HEK293 (cell line): ENCODE results near the gene ZFHX3.

Source experiments
- CTCF ChIA-PET: fragments of 350-600 bp; formaldehyde crosslinking; extraction: SDS; loops from one replicate; lab custom pipeline; 2021; ENCODE audit warnings: antibody characterized with exemption; lab: Yijun Ruan, JAX
- POLR2A ChIA-PET: fragments of 300-600 bp; formaldehyde crosslinking; extraction: SDS; loops from one replicate; lab custom pipeline; 2020; ENCODE audit warnings: antibody characterized with exemption, inconsistent platforms; lab: Yijun Ruan, JAX
- H3K27ac ChIP-seq: fragments of 200-500 bp; sonication (Bioruptor generic); 2 replicates; pipeline ENCODE4 v1.5.1; 2014; ENCODE audit warnings: low read depth, low read length, control low read depth, inconsistent platforms; ENCODE audit errors: extremely low read depth
- H3K36me3 ChIP-seq, 2 experiments: fragments of 200-500 bp in 1 of 2; sonication (Bioruptor generic) in 1 of 2; 1 replicate in 1 of 2; 2 replicates in 1 of 2; pipeline ENCODE4 v1.5.1; 2014 to 2017; ENCODE audit warnings: inconsistent platforms in 2 of 2, low read length in 2 of 2; ENCODE audit not compliant: control insufficient read depth in 2 of 2, insufficient read depth in 1 of 2
- H3K4me1 ChIP-seq: fragments of 200-500 bp; sonication (Bioruptor generic); 2 replicates; pipeline ENCODE4 v1.5.1; 2014; ENCODE audit warnings: mild to moderate bottlenecking, low read length, inconsistent platforms; ENCODE audit not compliant: control insufficient read depth, insufficient read depth
- H3K4me3 ChIP-seq: 2 replicates; pipeline ENCODE4 v1.5.1; 2011; ENCODE audit warnings: low read depth, mild to moderate bottlenecking, control low read depth, low read length, moderate library complexity
- H3K9me3 ChIP-seq: fragments of 200-500 bp; sonication (Bioruptor generic); 2 replicates; pipeline ENCODE4 v1.5.1; 2014; ENCODE audit warnings: low read depth, low read length, inconsistent platforms; ENCODE audit not compliant: control insufficient read depth, insufficient read depth
- ATF2 ChIP-seq: fragments of 450-650 bp; formaldehyde crosslinking; IDR thresholded peaks from 2 replicates; pipeline ENCODE4 v1.5.1; 2016; ENCODE audit warnings: missing biosample characterization, missing genetic modification characterization, low read depth
- BCL11B ChIP-seq: fragments of 450-650 bp; formaldehyde crosslinking; IDR thresholded peaks from 2 replicates; pipeline ENCODE4 v1.5.1; 2016; ENCODE audit warnings: low read depth, missing biosample characterization, missing genetic modification characterization
- PRDM10 ChIP-seq: fragments of 450-650 bp; formaldehyde crosslinking; IDR thresholded peaks from 2 replicates; pipeline ENCODE4 v1.5.1; 2016; ENCODE audit warnings: missing biosample characterization, missing genetic modification characterization
- REPIN1 ChIP-seq: fragments of 450-650 bp; formaldehyde crosslinking; IDR thresholded peaks from 2 replicates; pipeline ENCODE4 v1.5.1; 2017; ENCODE audit warnings: missing biosample characterization, missing genetic modification characterization, low read depth
- ZNF16 ChIP-seq: fragments of 450-650 bp; formaldehyde crosslinking; IDR thresholded peaks from 2 replicates; pipeline ENCODE4 v1.5.1; 2016; ENCODE audit warnings: low read depth, missing biosample characterization, missing genetic modification characterization
- ZNF19 ChIP-seq: fragments of 450-650 bp; formaldehyde crosslinking; IDR thresholded peaks from 2 replicates; pipeline ENCODE4; 2016; ENCODE audit warnings: missing biosample characterization, missing genetic modification characterization, low read depth
- ZNF239 ChIP-seq: fragments of 450-650 bp; formaldehyde crosslinking; IDR thresholded peaks from 2 replicates; pipeline ENCODE4 v1.5.1; 2016; ENCODE audit warnings: missing biosample characterization, missing genetic modification characterization
- ZNF24 ChIP-seq: fragments of 450-650 bp; formaldehyde crosslinking; IDR thresholded peaks from 2 replicates; pipeline ENCODE4 v1.5.1; 2016; ENCODE audit warnings: missing biosample characterization, missing genetic modification characterization
- ZNF248 ChIP-seq: fragments of 450-650 bp; formaldehyde crosslinking; IDR thresholded peaks from 2 replicates; pipeline ENCODE4 v1.5.1; 2017; ENCODE audit warnings: missing biosample characterization, missing genetic modification characterization
- ZNF37A ChIP-seq: fragments of 450-650 bp; IDR thresholded peaks from 2 replicates; pipeline ENCODE4 v1.5.1; 2018; ENCODE audit warnings: missing biosample characterization, missing genetic modification characterization
- ZNF530 ChIP-seq: fragments of 450-650 bp; formaldehyde crosslinking; IDR thresholded peaks from 2 replicates; pipeline ENCODE4 v1.5.1; 2016; ENCODE audit warnings: low read depth, missing biosample characterization, missing genetic modification characterization
- ZNF624 ChIP-seq: fragments of 450-650 bp; formaldehyde crosslinking; IDR thresholded peaks from 2 replicates; pipeline ENCODE4 v1.5.1; 2017; ENCODE audit warnings: missing biosample characterization, missing genetic modification characterization
- ZNF776 ChIP-seq: fragments of 450-650 bp; formaldehyde crosslinking; IDR thresholded peaks from 2 replicates; pipeline ENCODE4 v1.5.0; 2017; ENCODE audit warnings: missing biosample characterization, missing genetic modification characterization, borderline replicate concordance
- TF ChIP-seq, protein P1 (sequence below): fragments of 450-650 bp; formaldehyde crosslinking; IDR thresholded peaks from 2 replicates; pipeline ENCODE4 v1.5.1; 2016; ENCODE audit warnings: missing biosample characterization, missing genetic modification characterization

The ZFHX3 gene

DNA sequence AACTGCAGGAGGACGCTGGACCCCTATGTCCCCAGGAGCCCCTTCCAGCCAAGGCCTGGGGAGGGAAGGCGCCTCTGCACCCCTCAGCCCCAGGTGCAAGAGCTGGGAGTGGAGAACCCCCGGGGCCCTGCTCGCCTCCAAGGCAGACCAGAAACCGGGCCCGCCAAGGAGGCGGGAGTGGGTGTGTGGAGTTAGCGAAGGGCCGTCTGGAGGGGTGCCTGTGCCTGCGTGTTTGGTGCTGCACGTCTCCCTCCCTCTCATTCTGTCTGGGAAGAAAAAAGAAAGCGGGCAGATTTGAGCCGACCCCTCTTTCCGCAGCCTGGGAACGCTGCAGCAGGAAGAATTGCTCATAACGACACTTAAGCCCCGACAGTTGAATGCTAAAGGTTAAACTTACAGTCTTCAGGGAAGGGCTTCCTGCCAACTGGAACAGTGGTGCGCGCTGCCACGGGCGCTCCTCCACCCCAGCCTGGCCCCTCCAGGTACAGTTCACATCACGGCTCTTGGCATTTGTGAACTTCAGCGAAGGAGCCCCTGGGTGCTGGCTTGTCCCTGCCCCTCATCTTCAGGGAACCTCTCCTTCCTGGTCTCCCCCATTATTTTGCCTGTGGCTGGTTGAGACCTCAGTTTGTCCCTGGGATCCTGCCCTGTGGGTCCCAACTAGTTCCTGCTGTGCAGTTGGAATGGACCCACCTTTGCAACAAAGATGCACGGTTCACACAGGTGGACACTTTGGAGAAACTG lies 19.2 kb upstream of the ZFHX3 start:
- ChIA-PET POLR2A (no interaction called here), CTCF (interaction anchor here (0.6 to 1.6 kb wide), 2 partner anchors 129 to 278 kb away, joined by 3 read pairs; no protein-coding TSS in a partner anchor)
- Histone ChIP-seq H3K4me1 (peaks cover 27% of the 10 kb centered on the region), H3K36me3 (no peaks in the 10 kb centered on the region), H3K4me3 (no peak overlapping the region), H3K9me3 (no peaks in the 10 kb centered on the region), H3K27ac (no peak overlapping the region; the same call in 1 of the 2 replicates)
- TF ChIP-seq ZNF624 (tag by site-specific recombination) (no peak), ZNF16 (tag by site-specific recombination) (no peak), BCL11B (tag by site-specific recombination) (no peak), ZNF24 (tag by site-specific recombination) (no peak), REPIN1 (no peak), ATF2 (tag by site-specific recombination) (no peak), ZNF19 (tag by site-specific recombination) (no peak)

DNA sequence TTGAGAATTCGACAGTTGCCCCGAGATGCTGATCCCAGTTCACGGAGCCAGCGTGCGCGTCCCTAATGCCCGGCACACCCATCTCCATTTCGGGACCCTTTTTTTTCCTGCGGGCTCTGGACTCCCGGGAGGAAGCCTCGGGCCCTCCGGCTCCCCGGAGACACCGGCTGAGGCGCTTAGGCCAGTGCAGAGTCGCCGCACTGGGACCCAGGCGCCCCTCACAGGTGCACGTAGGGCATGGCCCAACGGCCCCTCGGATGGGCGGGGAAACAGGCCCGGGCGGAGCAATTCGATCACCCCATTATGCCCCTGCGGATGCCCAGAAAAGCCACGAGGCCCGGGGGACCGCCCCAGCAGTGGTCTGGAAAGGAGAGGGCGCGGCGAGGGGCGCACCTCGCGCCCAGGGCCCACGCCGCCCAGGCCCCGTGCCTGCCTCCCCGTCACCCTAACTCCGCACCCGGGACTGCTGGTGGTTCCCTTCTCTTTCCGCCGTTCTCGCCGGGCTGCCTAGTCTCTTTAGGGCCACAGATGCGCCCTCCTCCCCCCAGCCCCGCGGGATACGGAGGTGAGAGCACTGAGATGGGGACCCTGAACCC lies 18.5 kb upstream of the ZFHX3 start:
- peaks cover 24% of the 10 kb centered on the region for H3K4me1 ChIP-seq
- no peaks in the 10 kb centered on the region for H3K9me3 ChIP-seq
- no peak overlapping the region for H3K27ac ChIP-seq
- ChIA-PET CTCF (no interaction called here), POLR2A (no interaction called here)
- TF ChIP-seq ZNF239 (tag by site-specific recombination): no peak
- TF ChIP-seq ZNF776 (tag by site-specific recombination): no peak
- no peak for TF ChIP-seq ZNF248 (tag by site-specific recombination)
- TF ChIP-seq, protein P1, sequence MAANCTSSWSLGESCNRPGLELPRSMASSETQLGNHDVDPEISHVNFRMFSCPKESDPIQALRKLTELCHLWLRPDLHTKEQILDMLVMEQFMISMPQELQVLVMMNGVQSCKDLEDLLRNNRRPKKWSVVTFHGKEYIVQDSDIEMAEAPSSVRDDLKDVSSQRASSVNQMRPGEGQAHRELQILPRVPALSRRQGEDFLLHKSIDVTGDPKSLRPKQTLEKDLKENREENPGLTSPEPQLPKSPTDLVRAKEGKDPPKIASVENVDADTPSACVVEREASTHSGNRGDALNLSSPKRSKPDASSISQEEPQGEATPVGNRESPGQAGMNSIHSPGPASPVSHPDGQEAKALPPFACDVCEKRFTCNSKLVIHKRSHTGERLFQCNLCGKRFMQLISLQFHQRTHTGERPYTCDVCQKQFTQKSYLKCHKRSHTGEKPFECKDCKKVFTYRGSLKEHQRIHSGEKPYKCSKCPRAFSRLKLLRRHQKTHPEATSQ (tag by site-specific recombination): no peak
- TF ChIP-seq PRDM10 (tag by site-specific recombination): no peak
- TF ChIP-seq ZNF37A (tag by site-specific recombination): no peak
- no peak for TF ChIP-seq ZNF530 (tag by site-specific recombination)
- TF ChIP-seq, all 188 proteins: peak for 0
- H3K4me3 ChIP-seq: no peak overlapping the region
- H3K36me3 ChIP-seq: no peaks in the 10 kb centered on the region
